Peyer's patch (tissue), 4 donors: ENCODE measurements around the gene EXOC8.

ENCODE experiments used
- CTCF ChIP-seq, 6 experiments: fragments of 450-650 bp in 4 of 6; fragments of 200-600 bp in 2 of 6; sonication (generic) in 1 of 6; IDR thresholded peaks; one replicate each; pipeline ENCODE4 v1.5.1; 2017 to 2019; ENCODE audit warnings: antibody characterized with exemption in 6 of 6, mild to moderate bottlenecking in 3 of 6, moderate library complexity in 1 of 6
- POLR2A ChIP-seq, 2 donors: fragments of 450-650 bp; IDR thresholded peaks; one replicate each; pipeline ENCODE4 v1.5.1; 2017; ENCODE audit warnings: antibody characterized with exemption in 2 of 2, mild to moderate bottlenecking in 2 of 2, moderate library complexity in 2 of 2

- TF ChIP-seq CTCF (IDR thresholded peaks at IDR 0.05) (no peak), POLR2A (IDR thresholded peaks at IDR 0.05) (no peak)
These were observed 21.5 kb upstream of the EXOC8 start for GRCh38 chr1:231359113-231359512.
